Measurements from ENCODE around the gene UBE2QL1.
"Not testable (repeated sequence)": the region's sequence is repeated elsewhere in the genome, so short reads cannot be mapped to it uniquely, and the experiment has no call there.

Gene UBE2QL1

GRCh38 chr5:6498968-6499367 is 50.3 kb downstream of the UBE2QL1 start:
- no peak for DNase-seq (ENCODE audit: low read depth)

- DNase-seq (ENCODE audit: low read depth) = no peak
Observed at GRCh38 chr5:6501701-6502100, 53.0 kb downstream of the UBE2QL1 start.

DNA sequence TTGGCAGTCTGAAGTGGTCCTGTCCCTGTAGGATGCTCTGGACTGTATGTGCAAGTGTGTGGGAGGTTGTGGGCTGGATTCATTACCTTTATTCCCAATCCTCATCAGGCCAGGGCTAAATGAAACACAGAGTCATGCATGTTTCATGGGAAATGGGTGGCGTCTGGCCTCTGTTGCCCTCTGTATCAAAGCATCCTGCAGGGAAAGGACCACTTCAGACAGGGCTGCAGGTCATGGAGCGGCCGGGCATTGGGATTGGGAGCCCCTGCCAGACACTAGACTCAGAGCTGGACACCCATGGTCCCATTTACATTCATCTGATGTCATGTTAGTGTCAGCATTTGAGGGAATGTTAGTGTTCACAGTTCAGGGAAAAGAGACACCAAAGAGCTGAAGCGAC is 53.8 kb downstream of the UBE2QL1 start:
- DNase-seq (ENCODE audit: low read depth) = no peak

DNA sequence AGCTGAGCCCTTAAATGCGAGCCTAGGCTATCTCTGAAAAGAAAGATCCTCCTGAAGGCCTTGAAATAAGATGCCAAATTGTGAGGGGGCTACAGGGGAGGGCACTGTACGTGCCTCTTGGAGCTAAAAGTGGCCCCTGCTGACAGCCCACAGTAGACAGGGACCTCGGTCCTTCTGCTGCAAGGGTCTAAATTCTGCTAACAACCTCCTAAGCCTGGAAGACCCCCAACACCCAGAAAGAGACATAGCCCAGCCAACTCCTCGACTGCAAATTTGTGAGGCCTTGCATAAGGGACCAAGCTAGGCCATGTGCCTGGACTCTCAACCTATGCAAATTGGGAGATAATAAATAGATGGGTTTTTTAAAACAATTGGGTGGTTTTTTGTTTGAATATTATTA is 54.7 kb downstream of the UBE2QL1 start:
- DNase-seq (ENCODE audit: low read depth) = no peak

DNA sequence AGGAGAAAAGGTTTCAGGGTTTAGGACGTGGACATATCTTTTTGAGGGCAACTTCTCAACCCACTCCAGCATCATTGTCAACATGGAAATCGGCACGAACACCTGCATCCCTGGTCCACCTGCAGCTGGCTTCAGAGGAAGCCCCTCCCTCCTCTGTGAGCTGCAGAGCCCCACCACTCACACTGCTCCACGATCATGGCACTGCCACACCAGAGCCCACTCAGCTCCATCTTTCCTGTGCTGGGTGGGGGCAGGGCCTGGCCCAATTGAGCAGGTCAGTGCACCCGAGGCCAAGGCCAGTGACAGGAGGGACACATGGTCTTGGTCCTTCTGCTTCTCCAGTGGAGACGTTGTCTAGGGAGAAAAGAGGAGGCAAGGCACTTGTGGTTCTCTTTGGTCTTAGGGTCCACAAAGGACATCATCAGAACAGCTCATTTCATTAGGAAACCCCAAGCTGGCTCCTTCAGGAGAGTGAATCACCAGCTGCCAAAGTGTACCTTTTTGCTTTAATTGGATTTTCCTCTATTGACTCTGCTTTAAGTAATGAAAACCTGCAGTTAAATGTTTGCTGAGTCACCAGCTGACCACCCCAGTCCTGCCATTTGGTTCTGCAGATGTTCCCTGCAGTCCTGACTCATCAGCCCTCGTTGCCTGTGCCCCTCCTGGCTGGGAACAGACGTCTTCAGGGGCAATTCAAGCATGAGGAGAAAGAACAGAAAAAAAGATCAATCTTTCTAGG is 56.2 kb downstream of the UBE2QL1 start:
- DNase-seq (ENCODE audit: low read depth) = no peak

- no peak for DNase-seq (ENCODE audit: low read depth)
Observed at GRCh38 chr5:6505416-6505755, 56.7 kb downstream of the UBE2QL1 start.

- no peak for DNase-seq (ENCODE audit: low read depth)
Observed at GRCh38 chr5:6505783-6506557, 57.3 kb downstream of the UBE2QL1 start.

DNA sequence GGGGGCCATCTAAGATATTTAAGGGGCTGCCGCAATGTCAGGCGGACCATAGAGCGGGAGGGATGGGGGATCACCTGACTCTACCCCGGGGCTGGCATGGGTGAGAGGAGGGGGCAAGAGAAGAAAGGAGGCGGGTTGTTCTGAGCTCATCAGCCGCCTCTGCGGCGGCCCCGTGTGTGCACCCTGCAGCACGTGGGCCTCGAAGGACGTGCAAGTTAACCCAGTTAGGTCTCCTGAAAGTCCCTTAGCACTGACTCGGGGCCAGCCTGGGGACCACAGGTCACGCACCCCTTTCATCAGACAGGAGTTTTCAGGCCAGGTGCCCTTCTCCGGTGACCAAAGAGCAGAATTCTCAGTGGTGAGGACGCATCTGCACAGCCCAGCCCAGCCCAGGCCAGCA is 58.0 kb downstream of the UBE2QL1 start:
- DNase-seq (ENCODE audit: low read depth) = no peak

- no peak for DNase-seq (ENCODE audit: low read depth)
Observed at GRCh38 chr5:6508931-6509330, 60.3 kb downstream of the UBE2QL1 start.

GRCh38 chr5:6510132-6510531 is 61.5 kb downstream of the UBE2QL1 start:
- no peak for DNase-seq (ENCODE audit: low read depth)

GRCh38 chr5:6510973-6511372 is 62.3 kb downstream of the UBE2QL1 start:
- no peak for DNase-seq (ENCODE audit: low read depth)

DNA sequence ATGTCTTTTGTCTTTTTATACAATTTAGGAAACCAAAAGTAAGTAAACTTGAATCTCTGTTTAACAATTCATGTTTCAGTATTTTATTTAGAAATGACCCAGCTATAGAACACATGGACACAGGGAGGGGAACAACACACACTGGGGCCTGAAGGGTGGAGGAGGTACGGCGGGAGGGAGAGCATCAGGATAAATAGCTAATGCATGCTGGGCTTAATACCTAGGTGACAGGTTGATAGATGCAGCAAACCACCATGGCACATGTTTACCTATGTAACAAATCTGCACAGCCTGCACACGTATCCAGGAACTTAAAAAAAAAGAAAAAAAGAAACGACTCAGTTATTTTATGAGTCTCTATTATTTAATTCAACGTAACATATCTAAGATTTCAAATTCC is 67.2 kb downstream of the UBE2QL1 start:
- not testable (repeated sequence) for DNase-seq (ENCODE audit: low read depth)

DNA sequence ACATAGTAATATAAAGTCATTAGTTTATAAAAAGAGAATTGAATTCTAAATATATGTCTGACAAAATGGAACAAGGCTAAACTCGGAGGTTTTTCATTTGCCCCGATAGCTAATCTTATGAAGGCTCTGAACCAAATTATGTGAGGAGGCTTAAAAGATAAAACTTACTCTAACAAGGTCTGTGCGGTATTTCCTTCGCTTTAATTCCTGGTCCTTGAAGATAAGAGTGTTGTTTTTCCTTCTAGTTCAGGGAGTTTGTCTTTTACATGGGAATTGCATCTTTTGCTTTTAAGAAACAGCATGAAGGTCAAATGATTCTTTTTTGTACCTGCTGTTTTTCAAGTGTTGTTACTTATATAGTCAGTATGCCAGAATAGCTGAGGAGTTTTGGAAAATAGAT is 68.2 kb downstream of the UBE2QL1 start:
- DNase-seq (ENCODE audit: low read depth) = no peak

GRCh38 chr5:6517510-6517909 is 68.9 kb downstream of the UBE2QL1 start:
- no peak for DNase-seq (ENCODE audit: low read depth)

DNA sequence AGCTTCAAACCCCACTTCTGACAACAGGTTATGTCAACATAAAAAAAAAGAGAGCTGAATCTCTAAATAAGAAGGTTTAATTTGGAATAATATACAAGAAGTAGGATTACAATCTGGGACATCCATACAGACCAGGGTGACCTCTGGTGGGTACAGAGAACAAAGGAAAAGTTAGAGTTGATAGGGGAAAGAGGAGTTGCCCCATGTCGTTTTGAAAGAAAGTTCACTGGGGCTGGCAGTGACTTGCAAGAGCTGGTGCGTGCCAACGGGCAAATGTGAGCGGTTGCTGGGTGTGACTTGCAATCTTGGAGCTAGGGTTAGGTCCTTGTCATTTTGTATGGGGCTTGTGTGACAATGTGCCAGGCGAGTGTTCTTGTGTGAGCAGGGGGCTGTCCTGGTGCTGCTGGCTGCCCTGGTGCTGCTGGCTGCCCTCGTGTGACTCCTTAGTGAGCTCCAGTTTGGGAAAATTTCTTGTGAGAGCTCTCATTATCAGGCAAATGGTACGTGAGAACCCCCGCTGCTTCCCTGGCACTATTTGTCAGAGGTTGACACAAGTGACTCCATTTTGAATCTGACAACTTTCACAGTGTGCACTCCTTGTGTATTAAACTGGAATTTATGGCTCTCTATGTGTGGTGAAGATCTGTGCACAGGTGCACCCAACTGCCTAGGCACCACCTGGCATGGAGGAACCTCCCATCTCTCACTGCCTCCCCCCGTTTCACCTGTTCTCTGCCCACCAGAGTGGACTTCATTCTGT is 69.8 kb downstream of the UBE2QL1 start:
- DNase-seq (ENCODE audit: low read depth) = no peak

GRCh38 chr5:6520201-6520600 is 71.5 kb downstream of the UBE2QL1 start:
- DNase-seq (ENCODE audit: low read depth) = no peak

- no peak for DNase-seq (ENCODE audit: low read depth)
Observed at GRCh38 chr5:6522331-6522730, 73.7 kb downstream of the UBE2QL1 start.

DNA sequence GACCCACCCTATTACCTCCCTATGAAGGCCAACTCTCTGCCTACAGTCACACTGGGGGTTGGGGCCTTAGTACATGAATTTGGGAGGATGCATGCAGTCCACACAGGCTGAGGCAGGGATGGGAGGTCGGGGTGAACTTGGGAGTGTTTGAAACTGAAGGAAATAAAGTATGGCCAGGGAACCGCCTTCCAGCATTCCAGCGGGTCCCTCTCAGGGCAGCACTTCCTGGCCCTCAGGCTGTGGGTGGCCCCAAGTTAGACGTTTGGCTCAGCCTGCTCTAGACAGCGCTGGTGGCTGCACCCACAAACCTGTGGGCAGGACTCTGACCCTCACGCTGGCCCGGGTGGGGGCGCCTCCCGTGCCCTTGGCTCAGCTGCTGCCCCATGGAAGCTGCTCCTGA is 74.3 kb downstream of the UBE2QL1 start:
- DNase-seq (ENCODE audit: low read depth) = no peak

- DNase-seq (ENCODE audit: low read depth) = no peak
Observed at GRCh38 chr5:6525422-6525821, 76.8 kb downstream of the UBE2QL1 start.

- no peak for DNase-seq (ENCODE audit: low read depth)
Observed at GRCh38 chr5:6525910-6526309, 77.3 kb downstream of the UBE2QL1 start.

GRCh38 chr5:6527749-6528455 is 79.2 kb downstream of the UBE2QL1 start:
- no peak for DNase-seq (ENCODE audit: low read depth)

DNA sequence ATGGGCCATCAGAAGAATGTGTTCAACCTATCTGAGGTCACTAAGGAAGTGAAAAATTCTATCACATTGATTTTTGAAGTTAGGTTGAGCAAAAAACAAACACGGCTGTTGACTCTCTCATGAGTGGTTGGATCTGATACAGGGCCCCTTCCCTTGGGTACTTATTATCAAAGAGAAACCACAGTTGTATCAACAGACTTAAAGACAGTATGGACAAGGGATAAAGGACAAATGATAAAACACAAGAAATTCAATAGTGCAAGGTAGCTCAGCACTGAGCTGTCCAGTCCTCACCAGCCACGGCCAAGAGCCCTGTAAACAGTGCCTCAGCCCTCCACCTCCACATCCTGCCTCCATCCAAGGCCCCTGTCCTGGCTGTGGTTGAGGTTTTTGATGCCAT is 86.9 kb downstream of the UBE2QL1 start:
- no peak for DNase-seq (ENCODE audit: low read depth)
